Urinary bladder (tissue), 4 donors: ENCODE data around the gene VAMP2. TPM values are rescaled to one million over a fixed set of nuclear protein-coding genes. Genes with fewer than 3 reads are reported as not detected.
A peak's percentile ranks its signal among the peaks of the same experiment; 100 is the strongest.

Experiments
- DNase-seq: peaks from one replicate; pipeline ENCODE4 v3.0.0-alpha.2; 2015; ENCODE audit errors: extremely low spot score
- H3K27ac ChIP-seq: one replicate; pipeline ENCODE4 v1.5.1; 2013; ENCODE audit warnings: low read depth, mild to moderate bottlenecking, moderate library complexity
- H3K36me3 ChIP-seq: one replicate; pipeline ENCODE4 v1.6.1; 2013; ENCODE audit warnings: mild to moderate bottlenecking, moderate library complexity; ENCODE audit not compliant: insufficient read depth
- H3K4me1 ChIP-seq: one replicate; pipeline ENCODE4 v1.6.1; 2013; ENCODE audit warnings: mild to moderate bottlenecking, moderate library complexity; ENCODE audit not compliant: insufficient read depth
- H3K4me3 ChIP-seq: one replicate; pipeline ENCODE4 v1.5.1; 2013; ENCODE audit warnings: low read depth, low read length
- WGBS: extraction: QIAGEN DNeasy Blood & Tissue Kit; methylation state at CpG from one replicate; pipeline ENCODE4 v1.1.7; 2013; 5-methylcytosine and 5-hydroxymethylcytosine counted together
- polyA plus RNA-seq: library from polyadenylated mRNA; stranded (reverse); fragments of 200-250 nt; gene quantifications from one replicate; pipeline ENCODE4 v1.2.3, GENCODE V29; 2013
- total RNA-seq: library from RNA; depleted of rRNA; stranded (reverse); fragments of >200 nt; gene quantifications from one replicate; pipeline ENCODE4 v1.2.3, GENCODE V29; 2014
- donor health status: healthy with polysubstance abuse.
- donor health status: healthy.

The VAMP2 gene
- total and polyA plus RNA-seq, 2 donors = 12.1 to 81.4 TPM

GRCh38 chr17:8122924-8123694 lies 39.6 kb downstream of the VAMP2 start:
- Histone ChIP-seq H3K27ac (no peak overlapping the region), H3K4me3 (peak overlapping the region; percentile 50), H3K4me1 (peaks cover 3% of the 10 kb centered on the region), H3K36me3 (no peaks in the 10 kb centered on the region)
- WGBS = under 1% methylated on average over 55 of the region's 55 CpGs
- no peak for DNase-seq

GRCh38 chr17:8122422-8122923 lies 40.3 kb downstream of the VAMP2 start:
- Histone ChIP-seq H3K4me1 (peaks cover 3% of the 10 kb centered on the region), H3K4me3 (peak overlapping the region; percentile 50), H3K36me3 (no peaks in the 10 kb centered on the region), H3K27ac (no peak overlapping the region)
- no peak for DNase-seq
- under 1% methylated on average over 29 of the region's 29 CpGs for WGBS

GRCh38 chr17:8121681-8122421 lies 40.9 kb downstream of the VAMP2 start:
- no peaks in the 10 kb centered on the region for H3K36me3 ChIP-seq
- under 1% methylated on average over 76 of the region's 76 CpGs for WGBS
- DNase-seq = no peak
- H3K4me1 ChIP-seq = peaks cover 3% of the 10 kb centered on the region
- H3K27ac ChIP-seq = no peak overlapping the region
- H3K4me3 ChIP-seq = peak overlapping the region; percentile 50

GRCh38 chr17:8121407-8121680 lies 41.4 kb downstream of the VAMP2 start:
- 1% methylated on average over 25 of the region's 25 CpGs for WGBS
- no peak overlapping the region for H3K27ac ChIP-seq
- peaks cover 3% of the 10 kb centered on the region for H3K4me1 ChIP-seq

GRCh38 chr17:8120520-8121406 lies 42.0 kb downstream of the VAMP2 start:
- H3K4me3 ChIP-seq = peak overlapping the region; percentile 14
- DNase-seq = no peak
- no peaks in the 10 kb centered on the region for H3K36me3 ChIP-seq
- WGBS = 1% methylated on average over 40 of the region's 40 CpGs
- peaks cover 3% of the 10 kb centered on the region for H3K4me1 ChIP-seq
- no peak overlapping the region for H3K27ac ChIP-seq

More at GRCh38 chr17:8121407-8121680, 41.4 kb downstream of the VAMP2 start:
- no peak for DNase-seq
- Histone ChIP-seq H3K4me3 (peak overlapping the region; percentile 50), H3K36me3 (no peaks in the 10 kb centered on the region)

GRCh38 chr17:8119581-8120519 lies 42.9 kb downstream of the VAMP2 start:
- Histone ChIP-seq H3K27ac (no peak overlapping the region), H3K4me1 (no peaks in the 10 kb centered on the region), H3K36me3 (no peaks in the 10 kb centered on the region), H3K4me3 (no peak overlapping the region)
- under 1% methylated on average over 28 of the region's 28 CpGs for WGBS
- peak; percentile 97 for DNase-seq

- H3K4me3 ChIP-seq = peak overlapping the region; percentile 42
- H3K4me1 ChIP-seq = no peaks in the 10 kb centered on the region
- H3K36me3 ChIP-seq = no peaks in the 10 kb centered on the region
- WGBS = under 1% methylated on average over 38 of the region's 38 CpGs
- DNase-seq = peak; percentile 89
- peak overlapping the region; percentile 70 for H3K27ac ChIP-seq
Observed at GRCh38 chr17:8118769-8119580, 43.8 kb downstream of the VAMP2 start.

- Histone ChIP-seq H3K27ac (peak within 1 kb of the TSS; percentile 70), H3K4me3 (peak within 1 kb of the TSS; percentile 42), H3K4me1 (no peaks in the 10 kb centered on the region), H3K36me3 (no peaks in the 10 kb centered on the region)
- DNase-seq = no peak
- 1% methylated on average over 33 of the region's 33 CpGs for WGBS
Observed at GRCh38 chr17:8117980-8118768, 44.6 kb downstream of the VAMP2 start, which contains the start of gene ALOXE3. ALOXE3 (minus strand) TSS chr17:8118514; CDS start chr17:8117990, 524 bp downstream.

- no peak overlapping the region for H3K27ac ChIP-seq
- H3K4me3 ChIP-seq = no peak overlapping the region
- 8% methylated on average over 18 of the region's 18 CpGs for WGBS
- DNase-seq = no peak
- no peaks in the 10 kb centered on the region for H3K36me3 ChIP-seq
- H3K4me1 ChIP-seq = no peaks in the 10 kb centered on the region
Observed at GRCh38 chr17:8117367-8117979, 45.3 kb downstream of the VAMP2 start.

- Histone ChIP-seq H3K36me3 (no peaks in the 10 kb centered on the region), H3K4me3 (no peak overlapping the region), H3K4me1 (no peaks in the 10 kb centered on the region), H3K27ac (no peak overlapping the region)
- 53% methylated on average over 18 of the region's 18 CpGs for WGBS
- DNase-seq = no peak
Observed at GRCh38 chr17:8116776-8117175, 46.0 kb downstream of the VAMP2 start.

- no peak overlapping the region for H3K27ac ChIP-seq
- WGBS = 94% methylated on average over 6 of the region's 6 CpGs
Observed at GRCh38 chr17:8110907-8111306, 51.8 kb downstream of the VAMP2 start.

More at GRCh38 chr17:8110907-8111306, 51.8 kb downstream of the VAMP2 start:
- H3K4me1 ChIP-seq = no peaks in the 10 kb centered on the region
- H3K4me3 ChIP-seq = no peak overlapping the region
- DNase-seq = no peak
- no peaks in the 10 kb centered on the region for H3K36me3 ChIP-seq
